Measurements from ENCODE around the gene TUBAL3.

DNA sequence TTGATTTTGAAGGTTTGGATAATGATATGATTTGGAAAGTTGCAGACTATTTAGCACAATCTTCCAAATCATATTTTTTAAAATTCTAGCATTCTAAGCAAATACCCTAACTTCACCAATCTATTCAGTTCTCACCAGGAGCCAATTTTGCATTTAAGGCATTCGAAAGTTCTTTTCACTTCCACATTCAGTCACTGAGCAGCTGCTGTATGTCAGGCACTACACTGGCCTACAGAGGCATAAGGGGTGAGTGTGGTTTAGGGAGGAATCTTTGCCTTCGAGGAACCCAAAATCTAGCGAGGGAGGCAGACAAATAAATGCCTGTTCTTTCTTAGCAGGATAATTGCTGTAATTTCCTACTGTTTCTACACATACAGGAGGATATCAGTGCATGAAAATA lies 50.6 kb downstream of the TUBAL3 start:
- TF ChIP-seq, protein P1, sequence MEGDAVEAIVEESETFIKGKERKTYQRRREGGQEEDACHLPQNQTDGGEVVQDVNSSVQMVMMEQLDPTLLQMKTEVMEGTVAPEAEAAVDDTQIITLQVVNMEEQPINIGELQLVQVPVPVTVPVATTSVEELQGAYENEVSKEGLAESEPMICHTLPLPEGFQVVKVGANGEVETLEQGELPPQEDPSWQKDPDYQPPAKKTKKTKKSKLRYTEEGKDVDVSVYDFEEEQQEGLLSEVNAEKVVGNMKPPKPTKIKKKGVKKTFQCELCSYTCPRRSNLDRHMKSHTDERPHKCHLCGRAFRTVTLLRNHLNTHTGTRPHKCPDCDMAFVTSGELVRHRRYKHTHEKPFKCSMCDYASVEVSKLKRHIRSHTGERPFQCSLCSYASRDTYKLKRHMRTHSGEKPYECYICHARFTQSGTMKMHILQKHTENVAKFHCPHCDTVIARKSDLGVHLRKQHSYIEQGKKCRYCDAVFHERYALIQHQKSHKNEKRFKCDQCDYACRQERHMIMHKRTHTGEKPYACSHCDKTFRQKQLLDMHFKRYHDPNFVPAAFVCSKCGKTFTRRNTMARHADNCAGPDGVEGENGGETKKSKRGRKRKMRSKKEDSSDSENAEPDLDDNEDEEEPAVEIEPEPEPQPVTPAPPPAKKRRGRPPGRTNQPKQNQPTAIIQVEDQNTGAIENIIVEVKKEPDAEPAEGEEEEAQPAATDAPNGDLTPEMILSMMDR (conservative IDR thresholded peaks at IDR 0.05 in 1 of 2, IDR thresholded peaks at IDR 0.05 in 1 of 2; ENCODE audit: low read depth in 1 of 2, low read length in 2 of 2), result no peak
- no peak for TF ChIP-seq EZH2 (IDR thresholded peaks at IDR 0.05; ENCODE audit: low read length, missing control alignments)

All from fibroblast of lung (primary cell).